Stimulated activated effector memory CD8-positive, alpha-beta T cell treated with anti-CD3 and anti-CD28 coated beads, Interleukin-12 subunit alpha, Interleukin-12 subunit beta, amount 100 ng/mL, for 72 hours (primary cell): ENCODE data around the gene RAI14.

Experiments
- ATAC-seq: fragments of 150-1000 bp; cut with Tn5 transposase; 2 replicates; pipeline ENCODE4 v1.10.0; 2021
- DNase-seq, 2 donors: peaks; one replicate each; pipeline ENCODE4 v3.0.0; 2021 to 2022; ENCODE audit warnings: low spot score in 2 of 2
- H3K27ac Mint-ChIP-seq: one replicate; pipeline ENCODE4 v1.8.0; 2022; ENCODE audit warnings: mild to moderate bottlenecking, mixed read lengths
- H3K36me3 Mint-ChIP-seq: one replicate; pipeline ENCODE4 v1.8.0; 2022; ENCODE audit warnings: mild to moderate bottlenecking, mixed read lengths
- H3K4me1 Mint-ChIP-seq: one replicate; pipeline ENCODE4 v1.8.0; 2022; ENCODE audit warnings: mixed read lengths
- H3K4me3 Mint-ChIP-seq: one replicate; pipeline ENCODE4 v1.8.0; 2022; ENCODE audit warnings: mild to moderate bottlenecking, mixed read lengths
- H3K9me3 Mint-ChIP-seq: one replicate; pipeline ENCODE4 v1.8.0; 2022; ENCODE audit warnings: mixed read lengths

The RAI14 gene

DNA sequence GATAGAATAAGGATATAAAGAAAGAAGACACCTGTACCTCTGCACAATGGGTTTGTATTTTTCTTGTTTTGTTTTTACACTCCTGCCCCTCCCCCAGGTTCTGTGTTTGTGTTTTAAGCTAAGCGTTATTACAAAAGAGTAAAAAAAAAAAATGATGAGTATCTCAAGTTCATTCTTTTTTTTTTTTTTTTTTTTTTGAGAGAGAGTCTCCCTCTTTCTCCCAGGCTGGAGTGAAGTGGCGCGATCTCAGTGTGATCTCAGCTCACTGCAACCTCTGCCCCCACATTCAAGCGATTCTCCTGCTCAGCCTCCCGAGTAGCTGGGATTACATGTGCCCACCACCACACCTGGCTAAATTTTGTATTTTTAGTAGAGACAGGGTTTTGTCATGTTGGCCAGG is 29.4 kb upstream of the RAI14 start:
- no peak for ATAC-seq
- no peak overlapping the region for H3K27ac Mint-ChIP-seq
- H3K9me3 Mint-ChIP-seq: no peaks in the 10 kb centered on the region
- no peak overlapping the region for H3K4me3 Mint-ChIP-seq
- DNase-seq: no peak
- H3K4me1 Mint-ChIP-seq: no peaks in the 10 kb centered on the region
- H3K36me3 Mint-ChIP-seq: no peaks in the 10 kb centered on the region

DNA sequence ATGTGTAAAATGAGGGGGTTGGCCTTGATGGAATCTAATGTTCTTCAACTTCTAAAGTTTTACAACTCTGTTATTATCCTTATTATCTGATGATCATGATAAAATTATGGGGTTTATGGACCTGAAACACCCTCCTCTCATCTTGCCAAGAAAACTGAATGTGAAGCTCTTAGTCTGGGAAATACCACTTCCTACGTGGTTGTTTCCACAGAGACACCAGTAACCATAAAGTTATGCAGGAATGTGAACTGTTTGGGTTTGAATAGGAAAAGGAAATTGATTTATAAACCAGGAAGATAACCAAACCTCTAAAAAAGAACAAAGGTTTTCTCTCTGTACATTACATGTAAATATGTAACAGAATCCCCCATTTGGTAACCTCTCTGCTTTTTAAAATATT is 28.3 kb upstream of the RAI14 start:
- no peak overlapping the region for H3K4me3 Mint-ChIP-seq
- H3K9me3 Mint-ChIP-seq: no peaks in the 10 kb centered on the region
- no peak overlapping the region for H3K27ac Mint-ChIP-seq
- DNase-seq: no peak
- no peaks in the 10 kb centered on the region for H3K4me1 Mint-ChIP-seq
- H3K36me3 Mint-ChIP-seq: no peaks in the 10 kb centered on the region
- no peak for ATAC-seq

- ATAC-seq (no peak), DNase-seq (no peak)
- H3K36me3 Mint-ChIP-seq: no peaks in the 10 kb centered on the region
- no peak overlapping the region for H3K4me3 Mint-ChIP-seq
- H3K27ac Mint-ChIP-seq: no peak overlapping the region
- no peaks in the 10 kb centered on the region for H3K4me1 Mint-ChIP-seq
- H3K9me3 Mint-ChIP-seq: no peaks in the 10 kb centered on the region
Measured at GRCh38 chr5:34628373-34628772, 27.8 kb upstream of the RAI14 start.

DNA sequence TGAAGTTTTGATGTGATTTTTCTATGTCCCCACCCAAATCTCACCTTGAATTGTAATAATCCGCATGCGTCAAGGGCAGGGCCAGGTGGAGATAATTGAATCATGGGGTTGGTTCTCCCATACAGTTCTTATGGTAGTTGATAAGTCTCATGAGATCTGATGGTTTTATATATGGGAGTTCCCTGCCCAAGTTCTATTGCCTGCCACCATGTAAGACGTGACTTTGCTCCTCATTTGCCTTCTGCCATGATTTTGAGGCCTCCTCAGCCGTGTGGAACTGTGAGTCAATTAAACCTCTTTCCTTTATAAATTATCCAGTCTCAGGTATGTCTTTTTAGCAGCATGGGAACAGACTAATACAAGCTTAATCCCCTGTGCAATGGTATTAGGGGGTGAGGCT is 25.5 kb upstream of the RAI14 start:
- no peak for DNase-seq
- no peaks in the 10 kb centered on the region for H3K36me3 Mint-ChIP-seq
- no peaks in the 10 kb centered on the region for H3K9me3 Mint-ChIP-seq
- no peaks in the 10 kb centered on the region for H3K4me1 Mint-ChIP-seq
- no peak overlapping the region for H3K4me3 Mint-ChIP-seq
- no peak for ATAC-seq
- no peak overlapping the region for H3K27ac Mint-ChIP-seq

DNA sequence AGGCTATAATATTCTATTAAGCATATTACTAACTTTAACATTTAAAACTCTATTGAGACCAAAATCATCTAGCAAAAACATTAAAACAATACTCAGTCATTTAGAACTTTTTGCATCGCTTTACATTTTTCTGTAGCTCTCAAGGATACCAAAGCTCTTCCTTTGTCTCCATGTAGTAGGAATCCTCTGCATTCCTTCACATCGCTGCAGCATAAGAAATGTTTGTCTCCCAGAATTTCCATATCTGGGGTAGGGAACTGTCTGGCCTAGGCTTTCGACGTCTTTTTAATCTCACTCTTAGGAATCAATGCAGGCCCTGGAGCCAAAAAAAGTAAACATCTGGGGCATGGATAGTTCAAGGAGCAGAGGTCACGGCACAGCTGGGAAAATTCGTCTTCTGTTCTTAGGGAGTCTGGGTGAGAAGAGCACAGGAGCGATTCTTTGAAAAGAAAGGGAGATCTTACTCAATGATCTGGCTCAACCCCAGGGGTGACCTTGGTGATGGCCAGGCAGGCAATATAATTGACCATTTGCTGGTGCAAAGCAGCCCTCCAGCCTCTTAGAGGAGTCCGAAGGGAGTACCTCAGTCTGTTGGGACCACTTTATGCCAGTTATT is 23.2 kb upstream of the RAI14 start:
- ATAC-seq (no peak), DNase-seq (no peak)
- H3K4me1 Mint-ChIP-seq: no peaks in the 10 kb centered on the region
- no peak overlapping the region for H3K27ac Mint-ChIP-seq
- no peaks in the 10 kb centered on the region for H3K9me3 Mint-ChIP-seq
- no peak overlapping the region for H3K4me3 Mint-ChIP-seq
- H3K36me3 Mint-ChIP-seq: no peaks in the 10 kb centered on the region

DNA sequence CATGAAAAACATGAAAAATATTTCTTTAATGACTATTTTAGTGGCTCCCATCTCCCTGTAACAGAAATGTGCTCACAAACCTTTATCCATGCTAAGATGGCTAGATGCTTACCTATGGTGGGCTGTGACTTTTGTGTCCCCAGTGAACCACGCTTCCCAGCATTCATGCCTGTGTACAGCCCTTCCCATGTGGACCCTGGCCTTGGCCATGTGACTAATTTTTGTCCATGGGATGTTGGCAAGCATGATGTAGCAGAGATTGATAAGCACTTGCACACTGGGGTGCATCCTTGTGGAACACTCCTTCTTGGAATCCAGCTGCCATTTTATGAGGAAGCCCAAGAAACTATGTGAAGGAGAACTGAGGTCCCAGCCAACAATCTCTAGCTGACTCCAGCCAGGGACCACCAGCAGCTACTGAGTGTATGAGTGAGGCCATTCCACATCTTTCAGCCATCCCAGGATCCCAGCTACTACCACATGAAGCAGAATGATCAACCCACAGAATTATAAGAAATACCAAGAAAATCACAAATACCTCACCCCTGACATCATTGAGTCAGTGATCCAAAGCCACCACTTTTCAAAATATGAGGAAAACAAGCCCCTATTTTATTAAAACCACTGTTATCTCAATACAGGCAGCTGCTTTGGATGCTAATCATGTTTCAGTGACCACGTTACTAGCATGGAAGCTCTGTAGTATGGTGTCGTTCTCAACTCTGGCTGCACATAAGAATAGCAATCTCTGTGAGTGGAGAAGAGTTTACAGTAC is 16.1 kb upstream of the RAI14 start:
- ATAC-seq (no peak), DNase-seq (no peak)
- Mint-ChIP-seq H3K36me3 (no peaks in the 10 kb centered on the region), H3K4me3 (no peak overlapping the region), H3K4me1 (no peaks in the 10 kb centered on the region), H3K9me3 (no peaks in the 10 kb centered on the region), H3K27ac (no peak overlapping the region)

DNA sequence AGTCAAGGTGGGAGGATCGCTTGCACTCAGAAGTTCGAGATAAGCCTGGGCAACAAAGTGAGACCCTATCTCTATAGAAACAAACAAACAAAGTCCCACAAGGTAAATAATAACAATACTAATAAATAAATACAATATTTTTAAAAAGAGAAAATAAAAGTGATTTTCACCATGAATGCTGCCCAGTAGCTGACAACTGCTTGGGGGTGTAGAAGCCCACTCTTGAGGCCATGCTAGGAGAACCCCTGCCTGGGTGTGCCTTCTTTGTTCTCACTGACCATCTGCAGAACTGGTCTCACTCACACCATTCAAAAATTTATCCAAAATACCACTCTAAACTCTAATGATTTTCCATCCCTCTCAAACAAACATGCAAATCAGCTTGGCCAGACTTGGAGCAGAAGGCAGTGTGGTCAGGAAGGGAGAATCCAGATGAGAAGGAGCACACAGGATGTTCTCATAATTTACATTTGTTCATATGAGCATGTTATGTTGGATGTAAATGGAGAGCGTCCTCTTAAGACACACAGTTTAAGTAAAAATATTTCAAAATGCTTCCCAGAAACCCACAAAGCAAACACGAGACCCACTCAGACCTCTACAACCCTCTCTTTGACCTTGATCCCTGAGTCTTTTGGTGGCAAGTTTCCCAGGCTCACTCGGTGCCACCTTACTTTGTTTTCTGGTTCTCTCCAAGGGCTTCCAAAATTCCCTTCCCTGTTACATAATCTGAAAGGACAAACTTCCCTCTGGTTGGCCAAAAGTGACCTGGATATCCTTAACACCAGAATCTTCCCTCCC is 7.9 kb upstream of the RAI14 start:
- Mint-ChIP-seq H3K27ac (no peak overlapping the region), H3K36me3 (no peaks in the 10 kb centered on the region), H3K4me3 (no peak overlapping the region), H3K9me3 (no peaks in the 10 kb centered on the region), H3K4me1 (no peaks in the 10 kb centered on the region)
- ATAC-seq: no peak
- DNase-seq: no peak

GRCh38 chr5:34648840-34649158 is 7.3 kb upstream of the RAI14 start:
- DNase-seq: no peak
- Mint-ChIP-seq H3K27ac (no peak overlapping the region), H3K36me3 (no peaks in the 10 kb centered on the region), H3K4me3 (no peak overlapping the region), H3K4me1 (no peaks in the 10 kb centered on the region), H3K9me3 (no peaks in the 10 kb centered on the region)
- no peak for ATAC-seq

DNA sequence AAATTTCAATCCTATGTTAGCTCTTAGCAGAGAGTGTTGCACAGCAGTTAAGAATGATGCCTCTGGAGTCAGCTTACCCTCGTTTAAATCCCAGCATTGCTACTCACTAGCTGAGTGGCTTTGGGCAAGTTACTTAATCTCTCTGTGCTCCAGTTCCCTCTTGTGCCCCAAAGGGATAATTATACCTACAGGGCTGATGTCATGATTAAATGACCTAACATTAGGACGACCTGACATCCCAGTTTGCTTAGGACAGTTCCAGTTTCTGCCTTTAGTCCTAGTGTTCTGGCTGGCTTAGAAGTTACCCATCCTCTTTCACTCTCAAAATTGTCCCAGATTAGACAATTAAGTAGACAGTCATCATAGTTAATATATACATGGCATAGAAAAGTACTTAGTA is 4.3 kb upstream of the RAI14 start:
- DNase-seq (no peak), ATAC-seq (no peak)
- no peaks in the 10 kb centered on the region for H3K36me3 Mint-ChIP-seq

GRCh38 chr5:34652466-34652865 is 3.7 kb upstream of the RAI14 start:
- Mint-ChIP-seq H3K4me3 (no peak overlapping the region), H3K9me3 (no peaks in the 10 kb centered on the region)
- no peak for ATAC-seq

More for the DNA sequence above, 4.3 kb upstream of the RAI14 start:
- H3K9me3 Mint-ChIP-seq: no peaks in the 10 kb centered on the region
- no peak overlapping the region for H3K27ac Mint-ChIP-seq
- H3K4me1 Mint-ChIP-seq: peaks cover 14% of the 10 kb centered on the region
- no peak overlapping the region for H3K4me3 Mint-ChIP-seq

DNA sequence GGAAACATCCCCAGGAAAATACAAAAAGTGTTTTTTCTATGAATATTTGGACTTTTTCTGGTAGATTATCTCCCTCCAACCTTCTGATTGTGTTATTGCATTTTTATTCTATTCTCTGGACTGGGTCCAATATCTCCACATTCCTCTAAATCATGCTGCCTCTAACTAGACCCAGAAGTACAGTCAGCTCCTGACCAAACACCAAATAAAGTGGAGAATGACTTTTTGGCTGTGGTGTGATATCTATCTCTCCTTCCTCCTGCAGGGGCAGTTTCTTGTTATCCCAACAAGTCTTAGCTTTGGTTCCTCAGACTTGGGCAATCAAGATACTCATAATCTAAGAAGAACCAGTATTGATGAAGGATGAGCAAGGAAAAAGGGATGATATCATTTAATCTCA is 3.2 kb upstream of the RAI14 start:
- Mint-ChIP-seq H3K4me1 (peaks cover 20% of the 10 kb centered on the region), H3K9me3 (no peaks in the 10 kb centered on the region), H3K36me3 (no peaks in the 10 kb centered on the region), H3K4me3 (no peak overlapping the region), H3K27ac (no peak overlapping the region)
- ATAC-seq: no peak
- DNase-seq: no peak

More at GRCh38 chr5:34652466-34652865, 3.7 kb upstream of the RAI14 start:
- no peak for DNase-seq
- no peak overlapping the region for H3K27ac Mint-ChIP-seq
- peaks cover 16% of the 10 kb centered on the region for H3K4me1 Mint-ChIP-seq
- no peaks in the 10 kb centered on the region for H3K36me3 Mint-ChIP-seq

GRCh38 chr5:34653708-34654107 is 2.4 kb upstream of the RAI14 start:
- peaks cover 21% of the 10 kb centered on the region for H3K4me1 Mint-ChIP-seq
- no peak overlapping the region for H3K4me3 Mint-ChIP-seq
- DNase-seq (no peak), ATAC-seq (no peak)
- H3K9me3 Mint-ChIP-seq: no peaks in the 10 kb centered on the region
- H3K27ac Mint-ChIP-seq: no peak overlapping the region
- no peaks in the 10 kb centered on the region for H3K36me3 Mint-ChIP-seq

GRCh38 chr5:34655354-34655991 is 655 bp upstream of the RAI14 start:
- ATAC-seq (peak; percentile 73), DNase-seq (no peak)
- Mint-ChIP-seq H3K4me1 (peaks cover 21% of the 10 kb centered on the region), H3K4me3 (peak overlapping the region; percentile 77), H3K27ac (peak overlapping the region; percentile 80), H3K9me3 (no peaks in the 10 kb centered on the region), H3K36me3 (no peaks in the 10 kb centered on the region)

DNA sequence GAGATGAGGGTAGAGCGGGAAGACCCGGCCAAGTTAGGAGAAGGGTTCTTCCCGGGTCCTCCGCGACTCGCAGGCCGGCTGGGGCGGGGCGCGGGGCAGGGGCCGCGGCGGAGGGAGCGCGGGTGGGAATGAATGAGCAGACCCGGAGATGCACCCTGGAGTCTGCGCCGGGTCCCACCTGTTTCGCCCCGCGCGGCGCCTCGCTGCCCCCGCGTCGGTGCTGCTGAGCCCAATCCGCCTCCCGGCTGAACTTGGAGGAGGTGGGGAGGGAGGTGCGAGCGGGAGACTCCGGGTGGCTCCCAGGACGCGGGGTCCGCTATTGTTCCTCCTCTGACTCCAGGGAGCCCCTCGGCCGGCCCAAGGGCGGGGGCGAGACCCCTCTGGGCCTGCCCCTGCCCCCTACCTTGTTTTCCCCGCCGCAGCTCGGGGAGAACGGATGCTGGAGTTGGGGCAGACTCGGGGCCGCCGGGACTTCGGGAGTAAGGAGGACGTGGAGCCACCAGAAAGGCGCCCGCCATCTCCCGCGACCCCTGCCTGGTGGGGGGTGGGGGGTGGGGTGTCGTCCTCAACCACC is 659 bp downstream of the RAI14 start:
- peaks cover 21% of the 10 kb centered on the region for H3K4me1 Mint-ChIP-seq
- H3K9me3 Mint-ChIP-seq: no peaks in the 10 kb centered on the region
- peak overlapping the region; percentile 77 for H3K4me3 Mint-ChIP-seq
- DNase-seq (no peak), ATAC-seq (peak; percentile 20)
- H3K36me3 Mint-ChIP-seq: no peaks in the 10 kb centered on the region
- H3K27ac Mint-ChIP-seq: no peak overlapping the region

GRCh38 chr5:34657274-34657921 is 1.3 kb downstream of the RAI14 start:
- H3K27ac Mint-ChIP-seq: no peak overlapping the region

More at GRCh38 chr5:34657274-34657921, 1.3 kb downstream of the RAI14 start:
- H3K4me3 Mint-ChIP-seq: peak overlapping the region; percentile 77
- ATAC-seq: no peak
- H3K4me1 Mint-ChIP-seq: peaks cover 21% of the 10 kb centered on the region
- no peak for DNase-seq
- no peaks in the 10 kb centered on the region for H3K9me3 Mint-ChIP-seq
- H3K36me3 Mint-ChIP-seq: no peaks in the 10 kb centered on the region
